GM18498 (cell line): ENCODE measurements around the gene LAMTOR4.
"Not testable (repeated sequence)": the region's sequence is repeated elsewhere in the genome, so short reads cannot be mapped to it uniquely, and the experiment has no call there.

Experiments
- ATAC-seq: cut with Tn5 transposase; IDR thresholded peaks from one replicate; pipeline ENCODE4 v1.9.1; 2021; ENCODE audit warnings: mild to moderate bottlenecking, moderate library complexity; ENCODE audit not compliant: unreplicated experiment

LAMTOR4 gene

GRCh38 chr7:100192969-100193368 lies 44.3 kb downstream of the LAMTOR4 start:
- no peak for ATAC-seq

DNA sequence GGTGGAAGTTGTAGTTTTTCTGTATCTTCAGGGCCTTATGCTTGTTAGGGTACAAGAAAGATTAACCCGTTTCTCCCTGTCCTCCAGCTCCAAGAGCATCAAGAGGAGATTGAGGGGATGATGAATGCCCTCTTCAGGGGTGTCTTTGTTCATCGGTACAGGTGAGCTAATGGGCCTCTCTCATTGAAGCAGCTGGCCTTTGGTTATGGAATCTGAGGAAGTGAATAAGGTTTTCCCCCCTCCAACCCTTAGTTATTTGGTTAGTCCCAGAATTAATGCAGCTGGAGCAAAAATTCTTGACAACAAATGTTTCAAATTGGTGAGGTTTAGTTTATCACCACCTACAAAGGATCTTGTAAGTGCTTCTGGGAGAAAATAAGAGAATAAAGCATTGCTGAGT lies 46.5 kb downstream of the LAMTOR4 start:
- ATAC-seq = no peak

DNA sequence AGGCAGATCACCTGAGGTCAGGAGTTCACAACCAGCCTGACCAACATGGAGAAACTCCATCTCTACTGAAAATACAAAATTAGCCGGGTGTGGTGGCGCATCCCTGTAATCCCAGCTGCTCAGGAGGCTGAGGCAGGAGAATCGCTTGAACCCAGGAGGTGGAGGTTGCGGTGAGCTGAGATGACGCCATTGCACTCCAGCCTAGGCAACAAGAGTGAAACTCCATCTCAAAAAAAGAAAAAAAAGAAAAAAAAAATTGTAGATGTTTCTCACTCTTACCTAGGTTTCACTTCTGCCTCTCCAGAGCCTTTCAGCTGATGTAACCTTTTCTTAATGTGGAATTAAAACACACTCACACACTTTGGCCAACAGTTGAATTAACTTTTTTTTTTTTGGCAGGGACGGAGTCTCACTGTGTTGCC lies 47.2 kb downstream of the LAMTOR4 start:
- ATAC-seq = not testable (repeated sequence)

DNA sequence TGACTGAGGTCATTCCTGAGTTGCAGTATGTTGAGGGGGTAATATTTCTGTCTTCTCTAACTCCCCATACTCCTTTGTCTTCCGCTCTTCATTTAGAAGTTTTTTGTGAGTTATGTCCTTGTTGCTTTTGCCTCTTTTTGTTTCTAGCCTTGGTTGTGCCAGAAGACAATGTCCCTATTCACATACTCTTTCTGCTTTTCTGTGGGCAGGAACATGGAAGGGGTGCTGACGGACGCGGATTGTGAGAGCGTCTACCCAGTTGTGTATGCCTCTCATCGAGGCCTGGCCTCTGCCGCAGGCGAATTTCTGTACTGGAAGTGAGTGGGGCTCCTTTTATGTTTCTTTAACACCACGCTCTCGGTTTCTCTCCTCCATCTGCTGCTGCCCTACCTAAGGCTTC lies 49.5 kb downstream of the LAMTOR4 start:
- ATAC-seq = no peak

- no peak for ATAC-seq
Observed at GRCh38 chr7:100200693-100201092, 52.0 kb downstream of the LAMTOR4 start.
